Hematopoietic multipotent progenitor cell treated with erythropoietin and hydrocortisone succinate and interleukin-3 and kit ligand, for 8 days (in vitro differentiated cells): ENCODE results near the gene HLTF.

Experiments used
- DNase-seq: peaks from one replicate; pipeline ENCODE4 v3.0.0-alpha.2; 2015

HLTF gene

GRCh38 chr3:149081772-149082171, 4.6 kb downstream of the HLTF start:
- DNase-seq = no peak

GRCh38 chr3:149080699-149081091, 5.6 kb downstream of the HLTF start:
- no peak for DNase-seq

GRCh38 chr3:149080011-149080698, 6.2 kb downstream of the HLTF start:
- DNase-seq = peak; percentile 14

- DNase-seq = no peak
Measured at GRCh38 chr3:149077628-149078027, 8.7 kb downstream of the HLTF start.

GRCh38 chr3:149067883-149068282, 18.4 kb downstream of the HLTF start:
- no peak for DNase-seq

GRCh38 chr3:149061776-149062175, 24.6 kb downstream of the HLTF start:
- DNase-seq = no peak

GRCh38 chr3:149058602-149059001, 27.7 kb downstream of the HLTF start:
- no peak for DNase-seq

- DNase-seq = no peak
Measured at GRCh38 chr3:149058198-149058597, 28.1 kb downstream of the HLTF start.

GRCh38 chr3:149055575-149055974, 30.8 kb downstream of the HLTF start:
- no peak for DNase-seq

- DNase-seq = no peak
Measured at GRCh38 chr3:149044339-149045083, 41.8 kb downstream of the HLTF start.

- no peak for DNase-seq
Measured at GRCh38 chr3:149042789-149043386, 43.4 kb downstream of the HLTF start.

GRCh38 chr3:149038322-149038721, 48.0 kb downstream of the HLTF start:
- DNase-seq = no peak

GRCh38 chr3:149037684-149038083, 48.6 kb downstream of the HLTF start:
- DNase-seq = no peak

GRCh38 chr3:149031096-149031495, 55.2 kb downstream of the HLTF start:
- no peak for DNase-seq

- no peak for DNase-seq
Measured at GRCh38 chr3:149026718-149027117, 59.6 kb downstream of the HLTF start.

GRCh38 chr3:149023951-149024350, 62.4 kb downstream of the HLTF start:
- DNase-seq = no peak

- no peak for DNase-seq
Measured at GRCh38 chr3:149021830-149022229, 64.5 kb downstream of the HLTF start.

- DNase-seq = no peak
Measured at GRCh38 chr3:149020839-149021252, 65.5 kb downstream of the HLTF start.

GRCh38 chr3:149020196-149020838, 66.0 kb downstream of the HLTF start:
- DNase-seq = no peak

- no peak for DNase-seq
Measured at GRCh38 chr3:149019580-149019979, 66.8 kb downstream of the HLTF start.

GRCh38 chr3:149018247-149018646, 68.1 kb downstream of the HLTF start:
- DNase-seq = no peak

GRCh38 chr3:149016669-149017541, 69.4 kb downstream of the HLTF start:
- no peak for DNase-seq

GRCh38 chr3:149016242-149016641, 70.1 kb downstream of the HLTF start:
- DNase-seq = no peak
